ENCODE data around the gene BNC2. TPM values are rescaled to one million over a fixed set of nuclear protein-coding genes. Genes with fewer than 3 reads are reported as not detected.

Gene BNC2
- total RNA-seq, 2 donors from 2014 or later = 16.1 to 16.9 TPM

- DNase-seq (ENCODE audit: low spot score) (no peak), ATAC-seq (ENCODE audit: insufficient number of reproducible peaks, low FRiP score, low read depth) (no peak)
- no peak overlapping the region for H3K4me3 ChIP-seq
- no peak overlapping the region for H3K27ac ChIP-seq
- TF ChIP-seq, protein P1, sequence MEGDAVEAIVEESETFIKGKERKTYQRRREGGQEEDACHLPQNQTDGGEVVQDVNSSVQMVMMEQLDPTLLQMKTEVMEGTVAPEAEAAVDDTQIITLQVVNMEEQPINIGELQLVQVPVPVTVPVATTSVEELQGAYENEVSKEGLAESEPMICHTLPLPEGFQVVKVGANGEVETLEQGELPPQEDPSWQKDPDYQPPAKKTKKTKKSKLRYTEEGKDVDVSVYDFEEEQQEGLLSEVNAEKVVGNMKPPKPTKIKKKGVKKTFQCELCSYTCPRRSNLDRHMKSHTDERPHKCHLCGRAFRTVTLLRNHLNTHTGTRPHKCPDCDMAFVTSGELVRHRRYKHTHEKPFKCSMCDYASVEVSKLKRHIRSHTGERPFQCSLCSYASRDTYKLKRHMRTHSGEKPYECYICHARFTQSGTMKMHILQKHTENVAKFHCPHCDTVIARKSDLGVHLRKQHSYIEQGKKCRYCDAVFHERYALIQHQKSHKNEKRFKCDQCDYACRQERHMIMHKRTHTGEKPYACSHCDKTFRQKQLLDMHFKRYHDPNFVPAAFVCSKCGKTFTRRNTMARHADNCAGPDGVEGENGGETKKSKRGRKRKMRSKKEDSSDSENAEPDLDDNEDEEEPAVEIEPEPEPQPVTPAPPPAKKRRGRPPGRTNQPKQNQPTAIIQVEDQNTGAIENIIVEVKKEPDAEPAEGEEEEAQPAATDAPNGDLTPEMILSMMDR (IDR thresholded peaks at IDR 0.05) = no peak
- H3K4me1 ChIP-seq (ENCODE audit: control insufficient read depth in 1 of 2, low read depth in 2 of 2) = no peaks in the 10 kb centered on the region
- no peaks in the 10 kb centered on the region for H3K27me3 ChIP-seq (replicated peaks; ENCODE audit: insufficient read depth)
- H3K36me3 ChIP-seq = no peaks in the 10 kb centered on the region
- H3K9me3 ChIP-seq = no peaks in the 10 kb centered on the region
Measured at GRCh38 chr9:16904655-16905054, 34.2 kb upstream of the BNC2 start.

- DNase-seq (ENCODE audit: low spot score) (no peak), ATAC-seq (ENCODE audit: insufficient number of reproducible peaks, low FRiP score, low read depth) (no peak)
- Histone ChIP-seq H3K4me3 (no peak overlapping the region), H3K9me3 (no peaks in the 10 kb centered on the region), H3K36me3 (no peaks in the 10 kb centered on the region), H3K27ac (no peak overlapping the region), H3K27me3 (replicated peaks; ENCODE audit: insufficient read depth) (no peaks in the 10 kb centered on the region), H3K4me1 (ENCODE audit: control insufficient read depth in 1 of 2, low read depth in 2 of 2) (no peaks in the 10 kb centered on the region)
- TF ChIP-seq, protein P1 (IDR thresholded peaks at IDR 0.05) = no peak
Measured at GRCh38 chr9:16901590-16901989, 31.1 kb upstream of the BNC2 start.

- Histone ChIP-seq H3K36me3 (no peaks in the 10 kb centered on the region), H3K27ac (no peak overlapping the region), H3K4me3 (no peak overlapping the region), H3K4me1 (ENCODE audit: control insufficient read depth in 1 of 2, low read depth in 2 of 2) (no peaks in the 10 kb centered on the region), H3K9me3 (no peaks in the 10 kb centered on the region), H3K27me3 (replicated peaks; ENCODE audit: insufficient read depth) (no peaks in the 10 kb centered on the region)
- TF ChIP-seq, protein P1 (IDR thresholded peaks at IDR 0.05) = no peak
- ATAC-seq (ENCODE audit: insufficient number of reproducible peaks, low FRiP score, low read depth) (no peak), DNase-seq (ENCODE audit: low spot score) (no peak)
Measured at GRCh38 chr9:16899606-16900005, 29.1 kb upstream of the BNC2 start.

GRCh38 chr9:16898464-16898863 lies 28.0 kb upstream of the BNC2 start:
- H3K4me1 ChIP-seq (ENCODE audit: control insufficient read depth in 1 of 2, low read depth in 2 of 2) = no peaks in the 10 kb centered on the region
- TF ChIP-seq, protein P1 (IDR thresholded peaks at IDR 0.05) = no peak
- ATAC-seq (ENCODE audit: insufficient number of reproducible peaks, low FRiP score, low read depth) (no peak), DNase-seq (ENCODE audit: low spot score) (no peak)
- H3K9me3 ChIP-seq = no peaks in the 10 kb centered on the region
- no peaks in the 10 kb centered on the region for H3K36me3 ChIP-seq
- H3K27ac ChIP-seq = no peak overlapping the region
- no peak overlapping the region for H3K4me3 ChIP-seq
- no peaks in the 10 kb centered on the region for H3K27me3 ChIP-seq (replicated peaks; ENCODE audit: insufficient read depth)

DNA sequence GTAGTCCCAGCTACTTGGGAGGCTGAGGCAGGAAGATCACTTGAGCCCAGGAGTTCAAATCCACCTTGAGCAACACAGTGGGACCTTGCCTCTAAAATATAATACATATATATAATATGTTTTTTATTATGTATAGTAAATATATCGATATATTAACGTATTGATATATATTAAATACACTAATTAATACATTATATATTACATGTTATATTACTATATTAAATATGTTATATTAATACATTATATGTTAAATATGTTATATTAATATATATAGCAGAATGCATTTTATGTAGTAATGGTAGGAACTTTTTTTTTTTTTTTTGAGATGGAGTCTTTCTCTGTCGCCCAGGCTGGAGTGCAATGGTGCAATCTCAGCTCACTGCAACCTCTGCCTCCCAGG lies 18.1 kb upstream of the BNC2 start:
- DNase-seq (ENCODE audit: low spot score) = no peak
- Histone ChIP-seq H3K4me1 (ENCODE audit: control insufficient read depth in 1 of 2, low read depth in 2 of 2) (no peaks in the 10 kb centered on the region), H3K4me3 (no peak overlapping the region), H3K27me3 (replicated peaks; ENCODE audit: insufficient read depth) (no peaks in the 10 kb centered on the region), H3K27ac (no peak overlapping the region), H3K9me3 (no peaks in the 10 kb centered on the region), H3K36me3 (no peaks in the 10 kb centered on the region)
- no peak for ATAC-seq (ENCODE audit: insufficient number of reproducible peaks, low FRiP score, low read depth)
- TF ChIP-seq, protein P1 (IDR thresholded peaks at IDR 0.05) = no peak
